ENCODE measurements around the gene MAML2.

MAML2 gene

GRCh38 chr11:96086111-96086510 is 256.9 kb downstream of the MAML2 start:
- DNase-seq (ENCODE audit: low read depth), result no peak
- no peak for TF ChIP-seq CTCF (conservative IDR thresholded peaks at IDR 0.05; ENCODE audit: low read length)
- no peak overlapping the region for H3K4me3 ChIP-seq (ENCODE audit: low read length)

GRCh38 chr11:96085319-96085930 is 257.6 kb downstream of the MAML2 start:
- TF ChIP-seq CTCF (conservative IDR thresholded peaks at IDR 0.05; ENCODE audit: low read length), result no peak
- DNase-seq (ENCODE audit: low read depth), result no peak

GRCh38 chr11:96084610-96085318 is 258.2 kb downstream of the MAML2 start:
- no peak for DNase-seq (ENCODE audit: low read depth)
- TF ChIP-seq CTCF (conservative IDR thresholded peaks at IDR 0.05; ENCODE audit: low read length), result no peak
- H3K4me3 ChIP-seq (ENCODE audit: low read length), result no peak overlapping the region

More at GRCh38 chr11:96085319-96085930, 257.6 kb downstream of the MAML2 start:
- no peak overlapping the region for H3K4me3 ChIP-seq (ENCODE audit: low read length)

GRCh38 chr11:96082936-96083335 is 260.1 kb downstream of the MAML2 start:
- H3K4me3 ChIP-seq (ENCODE audit: low read length), result no peak overlapping the region
- no peak for DNase-seq (ENCODE audit: low read depth)
- TF ChIP-seq CTCF (conservative IDR thresholded peaks at IDR 0.05; ENCODE audit: low read length), result no peak

- no peak overlapping the region for H3K4me3 ChIP-seq (ENCODE audit: low read length)
- DNase-seq (ENCODE audit: low read depth), result no peak
- no peak for TF ChIP-seq CTCF (conservative IDR thresholded peaks at IDR 0.05; ENCODE audit: low read length)
These were observed 260.7 kb downstream of the MAML2 start for GRCh38 chr11:96082002-96082899.

- no peak for DNase-seq (ENCODE audit: low read depth)
- TF ChIP-seq CTCF (conservative IDR thresholded peaks at IDR 0.05; ENCODE audit: low read length), result no peak
- no peak overlapping the region for H3K4me3 ChIP-seq (ENCODE audit: low read length)
These were observed 261.4 kb downstream of the MAML2 start for GRCh38 chr11:96081561-96081960.

Data from AG10803 (cell line).